Bronchial epithelial cell (primary cell): ENCODE measurements around the gene SLC6A19. TPM values are rescaled to one million over a fixed set of nuclear protein-coding genes. Genes with fewer than 3 reads are reported as not detected.

ENCODE experiments used
- DNase-seq: peaks from one replicate; pipeline ENCODE4 v3.0.0-alpha.2; 2010; ENCODE audit warnings: low read depth
- FAIRE-seq: peaks from 2 replicates; lab custom pipeline; 2011; peaks lifted over from hg19 to GRCh38; lab: Jason Lieb, UNC
- H3K27me3 ChIP-seq: 2 replicates; pipeline ENCODE4 v1.5.1; 2011; ENCODE audit warnings: low read length; ENCODE audit not compliant: control insufficient read depth, insufficient read depth
- H3K36me3 ChIP-seq: 2 replicates; pipeline ENCODE4 v1.5.1; 2011; ENCODE audit warnings: low read length; ENCODE audit not compliant: control insufficient read depth, insufficient read depth
- H3K4me3 ChIP-seq: 2 replicates; pipeline ENCODE4 v1.5.1; 2011; ENCODE audit warnings: mild to moderate bottlenecking, low read depth, low read length, control low read depth
- CTCF ChIP-seq: IDR thresholded peaks from 2 replicates; pipeline ENCODE4 v1.5.1; 2011; ENCODE audit warnings: mild to moderate bottlenecking, moderate library complexity, low read length, control low read depth, inconsistent platforms; ENCODE audit not compliant: insufficient read depth, severe bottlenecking
- total RNA-seq: library from RNA; depleted of rRNA; stranded (reverse); fragments of >200 nt; gene quantifications from 2 replicates; pipeline ENCODE4 v1.2.1, GENCODE V29; 2014

SLC6A19 gene
- total RNA-seq, 1 donor from 2014 or later = not detected

DNA sequence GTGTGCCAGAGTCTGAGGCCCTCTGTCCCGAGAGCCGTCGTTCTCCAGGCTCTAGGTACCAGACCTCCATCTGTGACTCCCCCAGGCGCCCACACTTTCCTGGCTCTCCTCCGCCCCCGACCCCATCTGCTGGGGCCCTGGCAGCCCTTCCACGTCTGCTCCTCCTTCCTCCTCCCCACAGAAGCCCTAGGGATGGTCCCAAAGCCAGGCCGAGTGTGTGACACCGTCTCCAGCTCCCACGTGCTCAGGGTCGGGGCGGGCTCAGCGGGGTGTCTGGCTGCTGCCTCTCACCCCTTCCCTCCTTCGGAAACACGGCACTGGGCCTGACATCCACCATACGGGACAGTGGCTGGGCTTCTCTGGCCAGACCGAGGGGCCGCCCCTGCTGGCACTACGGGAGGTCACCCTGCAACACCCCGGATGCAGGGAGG is 20.5 kb upstream of the SLC6A19 start:
- H3K4me3 ChIP-seq = no peak overlapping the region
- H3K27me3 ChIP-seq = peaks cover 2% of the 10 kb centered on the region
- FAIRE-seq (no peak), DNase-seq (no peak)
- H3K36me3 ChIP-seq = no peaks in the 10 kb centered on the region
- no peak for TF ChIP-seq CTCF

DNA sequence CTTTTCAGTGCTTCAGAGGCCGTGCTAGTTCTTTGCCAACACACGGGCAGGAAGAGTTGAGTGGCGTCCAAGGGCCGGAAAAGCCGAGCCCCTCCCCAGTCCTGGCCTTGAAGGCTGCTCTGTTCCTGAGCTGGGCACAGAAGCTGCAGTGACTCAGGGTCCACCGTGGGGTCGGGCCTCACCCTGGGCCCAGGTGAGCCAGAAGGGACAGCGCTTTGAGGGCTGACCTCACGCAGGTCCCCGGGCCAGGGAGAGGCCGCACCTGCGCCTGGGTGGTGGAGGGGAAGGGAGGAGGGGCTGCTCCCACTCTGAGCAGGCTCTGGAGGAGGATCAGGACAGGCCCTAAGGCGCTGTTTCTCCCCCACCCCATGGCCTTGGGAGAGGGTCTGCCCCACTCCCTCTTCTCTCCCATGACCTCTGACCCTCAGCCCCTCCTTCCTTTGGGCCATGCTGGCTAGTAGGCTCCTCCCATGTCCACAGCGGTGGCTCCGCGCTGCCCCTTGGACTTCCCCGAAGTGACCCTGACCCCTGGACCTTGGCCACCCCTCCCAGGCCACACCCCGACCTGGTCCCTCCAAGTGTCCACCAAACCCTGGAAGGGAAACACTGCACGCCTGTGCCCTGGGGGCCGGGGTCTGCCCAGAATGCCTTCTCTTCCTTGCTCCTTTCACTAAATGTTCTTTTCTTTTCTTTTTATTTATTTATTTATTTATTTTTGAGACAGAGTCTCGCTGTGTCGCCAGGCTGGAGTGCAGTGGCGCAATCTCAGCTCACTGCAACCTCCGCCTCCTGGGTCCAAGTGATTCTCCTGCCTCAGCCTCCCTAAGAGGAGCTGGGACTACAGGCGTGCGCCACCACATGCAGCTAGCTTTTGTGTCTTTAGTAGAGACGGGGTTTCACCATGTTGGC is 19.7 kb upstream of the SLC6A19 start:
- no peak for TF ChIP-seq CTCF
- H3K4me3 ChIP-seq = no peak overlapping the region
- DNase-seq (no peak), FAIRE-seq (no peak)
- no peaks in the 10 kb centered on the region for H3K36me3 ChIP-seq
- H3K27me3 ChIP-seq = peaks cover 2% of the 10 kb centered on the region

DNA sequence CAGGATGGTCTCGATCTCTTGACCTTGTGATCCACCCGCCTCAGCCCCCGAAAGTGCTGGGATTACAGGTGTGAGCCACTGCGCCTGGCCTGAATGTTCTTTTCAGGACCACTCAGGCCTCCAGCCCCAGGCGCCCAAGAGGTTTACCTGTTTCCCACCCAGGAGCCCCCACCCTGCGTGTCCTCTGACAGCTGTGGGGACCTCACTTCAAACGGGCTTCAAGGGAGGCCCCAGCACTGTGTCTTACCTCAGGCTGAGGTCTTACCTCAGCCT is 19.1 kb upstream of the SLC6A19 start:
- no peak for TF ChIP-seq CTCF
- FAIRE-seq (no peak), DNase-seq (no peak)
- H3K27me3 ChIP-seq = peaks cover 2% of the 10 kb centered on the region
- H3K36me3 ChIP-seq = no peaks in the 10 kb centered on the region
- H3K4me3 ChIP-seq = no peak overlapping the region

DNA sequence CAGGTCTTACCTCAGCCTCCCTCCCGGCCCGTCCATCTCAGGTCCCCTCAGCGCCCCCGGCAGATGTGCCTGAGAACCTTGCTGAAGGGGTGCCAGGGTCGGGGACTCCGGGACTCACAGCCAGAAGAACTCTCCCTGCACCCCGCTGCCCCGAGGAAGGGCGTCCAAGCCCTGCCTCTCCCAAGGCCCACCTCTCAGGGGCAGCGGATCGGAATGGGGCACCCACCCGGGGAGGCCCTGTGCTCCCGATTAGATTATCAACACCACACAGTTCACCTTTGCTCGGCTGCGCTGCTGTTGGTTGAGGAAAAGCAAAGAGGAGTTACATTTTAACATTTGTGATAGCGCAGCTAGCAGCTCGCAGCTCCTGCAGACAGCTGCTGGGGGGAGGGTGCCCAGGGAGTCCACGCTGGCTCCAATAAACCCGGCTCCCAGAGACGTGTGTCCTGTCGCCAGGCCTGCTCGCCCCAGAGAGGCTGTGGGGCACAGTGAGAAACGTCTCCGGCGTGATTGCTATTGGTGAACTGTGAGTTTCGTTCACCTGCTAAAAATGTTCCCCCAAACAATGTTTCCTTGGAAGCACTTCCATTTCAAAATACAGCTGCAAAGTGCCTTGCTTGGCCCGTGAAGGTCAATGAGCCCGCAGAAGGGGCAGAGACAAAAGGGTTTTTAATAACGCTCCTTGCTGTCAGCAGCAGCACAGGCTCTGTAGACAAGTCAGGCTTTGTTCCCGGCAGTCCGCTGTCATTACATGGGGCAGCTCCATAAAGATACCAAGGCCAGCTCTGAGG is 18.6 kb upstream of the SLC6A19 start:
- Histone ChIP-seq H3K27me3 (peaks cover 2% of the 10 kb centered on the region), H3K4me3 (no peak overlapping the region), H3K36me3 (no peaks in the 10 kb centered on the region)
- no peak for TF ChIP-seq CTCF
- DNase-seq (no peak), FAIRE-seq (no peak)

DNA sequence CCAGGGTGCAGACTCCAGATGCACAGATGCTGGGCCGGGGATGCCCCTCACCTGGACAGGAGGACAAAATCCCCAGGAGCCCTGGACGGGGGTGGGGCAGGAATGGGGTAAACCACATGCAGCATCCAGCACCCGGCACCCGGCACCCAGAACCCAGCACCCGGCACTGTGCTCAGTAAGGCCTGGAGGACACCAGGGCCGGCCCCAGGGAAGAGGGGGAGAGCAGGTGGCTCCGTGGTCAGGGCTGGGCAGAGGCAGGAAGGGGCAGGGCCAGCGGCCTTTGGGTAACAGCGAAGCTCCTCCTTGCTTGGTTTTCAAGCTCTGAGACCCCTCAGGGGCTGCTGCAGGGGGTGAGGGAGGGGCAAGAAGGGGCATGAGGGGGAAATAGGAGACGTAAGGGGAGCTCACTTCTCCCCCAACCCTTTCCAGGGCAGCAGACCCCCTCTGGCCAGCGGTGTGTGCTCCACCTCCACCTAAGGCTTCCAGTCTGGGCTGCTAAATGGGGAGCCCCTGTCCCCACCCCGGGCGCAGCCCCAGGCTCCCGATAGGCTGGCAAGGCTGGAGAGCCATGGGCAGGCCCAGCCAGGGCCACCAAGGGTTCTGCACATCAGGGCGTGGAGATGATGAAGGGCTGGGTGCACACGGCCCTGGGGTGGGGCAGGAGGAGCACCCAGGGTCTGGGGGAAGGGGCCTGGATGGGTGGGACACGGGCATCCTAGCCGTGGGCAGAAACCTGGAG is 17.8 kb upstream of the SLC6A19 start:
- Histone ChIP-seq H3K36me3 (no peaks in the 10 kb centered on the region), H3K27me3 (peaks cover 2% of the 10 kb centered on the region), H3K4me3 (no peak overlapping the region)
- DNase-seq = no peak
- TF ChIP-seq CTCF = no peak
- no peak for FAIRE-seq
